ENCODE results near the gene LCN2. TPM values are rescaled to one million over a fixed set of nuclear protein-coding genes. Genes with fewer than 3 reads are reported as not detected.
A peak's percentile ranks its signal among the peaks of the same experiment; 100 is the strongest.

Gene LCN2
- total and polyA plus RNA-seq, 9 of the 15 experiments (the other 6 are each of a cell fraction or from before 2014, with no cell fraction given), result 0.10 to 1.2 (median 0.44) TPM; not detected in 1

DNA sequence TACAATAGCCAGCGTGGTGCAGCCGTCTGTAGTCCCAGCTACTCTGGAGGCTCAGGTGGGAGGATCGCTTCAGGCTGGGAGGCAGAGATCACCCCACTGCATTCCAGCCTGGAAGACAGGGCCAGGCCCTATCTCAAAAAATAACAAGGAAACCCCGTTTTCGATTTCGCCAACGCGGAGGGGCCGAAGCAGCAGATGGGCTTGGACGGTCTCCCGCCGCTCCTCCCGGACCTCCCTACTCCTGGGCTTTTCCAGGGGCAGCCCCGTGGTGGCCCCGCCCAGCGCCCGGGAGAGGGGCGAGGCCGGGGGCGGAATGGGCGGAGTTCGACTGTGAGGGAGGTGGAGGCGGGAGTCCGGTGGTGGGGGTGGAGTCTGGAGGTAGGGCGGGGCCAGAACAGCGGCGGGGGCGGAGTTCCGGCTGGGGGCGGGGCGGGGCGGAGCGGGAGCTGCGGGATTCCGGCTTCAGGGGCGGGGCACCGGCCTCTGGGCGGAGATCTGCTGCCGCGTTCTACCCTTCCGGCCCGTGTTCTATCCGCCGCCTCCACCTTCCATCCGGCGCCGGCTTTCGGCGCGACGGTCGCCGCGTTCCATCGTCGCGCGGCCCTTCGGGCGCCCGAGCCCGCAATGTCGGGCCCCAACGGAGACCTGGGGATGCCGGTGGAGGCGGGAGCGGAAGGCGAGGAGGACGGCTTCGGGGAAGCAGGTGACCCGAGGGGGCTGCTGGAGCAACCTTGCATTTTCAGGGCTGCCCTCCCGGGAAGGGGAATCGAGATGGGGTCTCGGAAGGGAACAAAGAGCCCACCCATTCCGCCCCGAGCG is 10.7 kb downstream of the LCN2 start, which contains the start of gene BBLN (continued):
- TF ChIP-seq, protein P1, sequence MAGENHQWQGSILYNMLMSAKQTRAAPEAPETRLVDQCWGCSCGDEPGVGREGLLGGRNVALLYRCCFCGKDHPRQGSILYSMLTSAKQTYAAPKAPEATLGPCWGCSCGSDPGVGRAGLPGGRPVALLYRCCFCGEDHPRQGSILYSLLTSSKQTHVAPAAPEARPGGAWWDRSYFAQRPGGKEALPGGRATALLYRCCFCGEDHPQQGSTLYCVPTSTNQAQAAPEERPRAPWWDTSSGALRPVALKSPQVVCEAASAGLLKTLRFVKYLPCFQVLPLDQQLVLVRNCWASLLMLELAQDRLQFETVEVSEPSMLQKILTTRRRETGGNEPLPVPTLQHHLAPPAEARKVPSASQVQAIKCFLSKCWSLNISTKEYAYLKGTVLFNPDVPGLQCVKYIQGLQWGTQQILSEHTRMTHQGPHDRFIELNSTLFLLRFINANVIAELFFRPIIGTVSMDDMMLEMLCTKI (IDR thresholded peaks at IDR 0.05; ENCODE audit: partially characterized antibody), result no peak
- TF ChIP-seq, protein P2, sequence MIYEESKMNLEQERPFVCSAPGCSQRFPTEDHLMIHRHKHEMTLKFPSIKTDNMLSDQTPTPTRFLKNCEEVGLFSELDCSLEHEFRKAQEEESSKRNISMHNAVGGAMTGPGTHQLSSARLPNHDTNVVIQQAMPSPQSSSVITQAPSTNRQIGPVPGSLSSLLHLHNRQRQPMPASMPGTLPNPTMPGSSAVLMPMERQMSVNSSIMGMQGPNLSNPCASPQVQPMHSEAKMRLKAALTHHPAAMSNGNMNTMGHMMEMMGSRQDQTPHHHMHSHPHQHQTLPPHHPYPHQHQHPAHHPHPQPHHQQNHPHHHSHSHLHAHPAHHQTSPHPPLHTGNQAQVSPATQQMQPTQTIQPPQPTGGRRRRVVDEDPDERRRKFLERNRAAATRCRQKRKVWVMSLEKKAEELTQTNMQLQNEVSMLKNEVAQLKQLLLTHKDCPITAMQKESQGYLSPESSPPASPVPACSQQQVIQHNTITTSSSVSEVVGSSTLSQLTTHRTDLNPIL (CRISPR knock-in tag; IDR thresholded peaks at IDR 0.05), result no peak
- no peak for TF ChIP-seq POLR3A (IDR thresholded peaks at IDR 0.05; ENCODE audit: borderline replicate concordance, extremely low read depth, insufficient read depth, insufficient read length)
- TF ChIP-seq, protein P3, sequence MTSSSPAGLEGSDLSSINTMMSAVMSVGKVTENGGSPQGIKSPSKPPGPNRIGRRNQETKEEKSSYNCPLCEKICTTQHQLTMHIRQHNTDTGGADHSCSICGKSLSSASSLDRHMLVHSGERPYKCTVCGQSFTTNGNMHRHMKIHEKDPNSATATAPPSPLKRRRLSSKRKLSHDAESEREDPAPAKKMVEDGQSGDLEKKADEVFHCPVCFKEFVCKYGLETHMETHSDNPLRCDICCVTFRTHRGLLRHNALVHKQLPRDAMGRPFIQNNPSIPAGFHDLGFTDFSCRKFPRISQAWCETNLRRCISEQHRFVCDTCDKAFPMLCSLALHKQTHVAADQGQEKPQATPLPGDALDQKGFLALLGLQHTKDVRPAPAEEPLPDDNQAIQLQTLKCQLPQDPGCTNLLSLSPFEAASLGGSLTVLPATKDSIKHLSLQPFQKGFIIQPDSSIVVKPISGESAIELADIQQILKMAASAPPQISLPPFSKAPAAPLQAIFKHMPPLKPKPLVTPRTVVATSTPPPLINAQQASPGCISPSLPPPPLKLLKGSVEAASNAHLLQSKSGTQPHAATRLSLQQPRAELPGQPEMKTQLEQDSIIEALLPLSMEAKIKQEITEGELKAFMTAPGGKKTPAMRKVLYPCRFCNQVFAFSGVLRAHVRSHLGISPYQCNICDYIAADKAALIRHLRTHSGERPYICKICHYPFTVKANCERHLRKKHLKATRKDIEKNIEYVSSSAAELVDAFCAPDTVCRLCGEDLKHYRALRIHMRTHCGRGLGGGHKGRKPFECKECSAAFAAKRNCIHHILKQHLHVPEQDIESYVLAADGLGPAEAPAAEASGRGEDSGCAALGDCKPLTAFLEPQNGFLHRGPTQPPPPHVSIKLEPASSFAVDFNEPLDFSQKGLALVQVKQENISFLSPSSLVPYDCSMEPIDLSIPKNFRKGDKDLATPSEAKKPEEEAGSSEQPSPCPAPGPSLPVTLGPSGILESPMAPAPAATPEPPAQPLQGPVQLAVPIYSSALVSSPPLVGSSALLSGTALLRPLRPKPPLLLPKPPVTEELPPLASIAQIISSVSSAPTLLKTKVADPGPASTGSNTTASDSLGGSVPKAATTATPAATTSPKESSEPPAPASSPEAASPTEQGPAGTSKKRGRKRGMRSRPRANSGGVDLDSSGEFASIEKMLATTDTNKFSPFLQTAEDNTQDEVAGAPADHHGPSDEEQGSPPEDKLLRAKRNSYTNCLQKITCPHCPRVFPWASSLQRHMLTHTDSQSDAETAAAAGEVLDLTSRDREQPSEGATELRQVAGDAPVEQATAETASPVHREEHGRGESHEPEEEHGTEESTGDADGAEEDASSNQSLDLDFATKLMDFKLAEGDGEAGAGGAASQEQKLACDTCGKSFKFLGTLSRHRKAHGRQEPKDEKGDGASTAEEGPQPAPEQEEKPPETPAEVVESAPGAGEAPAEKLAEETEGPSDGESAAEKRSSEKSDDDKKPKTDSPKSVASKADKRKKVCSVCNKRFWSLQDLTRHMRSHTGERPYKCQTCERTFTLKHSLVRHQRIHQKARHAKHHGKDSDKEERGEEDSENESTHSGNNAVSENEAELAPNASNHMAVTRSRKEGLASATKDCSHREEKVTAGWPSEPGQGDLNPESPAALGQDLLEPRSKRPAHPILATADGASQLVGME (CRISPR knock-in tag; IDR thresholded peaks at IDR 0.05), result peak; percentile 96
- TF ChIP-seq SMAD3 (CRISPR knock-in tag; conservative IDR thresholded peaks at IDR 0.05), result 0 out of 2 replicates have a peak, but pooled peaks have one; percentile 55
- TF ChIP-seq ZNF316 (IDR thresholded peaks at IDR 0.05), result no peak
- TF ChIP-seq, protein P4, sequence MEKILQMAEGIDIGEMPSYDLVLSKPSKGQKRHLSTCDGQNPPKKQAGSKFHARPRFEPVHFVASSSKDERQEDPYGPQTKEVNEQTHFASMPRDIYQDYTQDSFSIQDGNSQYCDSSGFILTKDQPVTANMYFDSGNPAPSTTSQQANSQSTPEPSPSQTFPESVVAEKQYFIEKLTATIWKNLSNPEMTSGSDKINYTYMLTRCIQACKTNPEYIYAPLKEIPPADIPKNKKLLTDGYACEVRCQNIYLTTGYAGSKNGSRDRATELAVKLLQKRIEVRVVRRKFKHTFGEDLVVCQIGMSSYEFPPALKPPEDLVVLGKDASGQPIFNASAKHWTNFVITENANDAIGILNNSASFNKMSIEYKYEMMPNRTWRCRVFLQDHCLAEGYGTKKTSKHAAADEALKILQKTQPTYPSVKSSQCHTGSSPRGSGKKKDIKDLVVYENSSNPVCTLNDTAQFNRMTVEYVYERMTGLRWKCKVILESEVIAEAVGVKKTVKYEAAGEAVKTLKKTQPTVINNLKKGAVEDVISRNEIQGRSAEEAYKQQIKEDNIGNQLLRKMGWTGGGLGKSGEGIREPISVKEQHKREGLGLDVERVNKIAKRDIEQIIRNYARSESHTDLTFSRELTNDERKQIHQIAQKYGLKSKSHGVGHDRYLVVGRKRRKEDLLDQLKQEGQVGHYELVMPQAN (IDR thresholded peaks at IDR 0.05; ENCODE audit: borderline replicate concordance), result peak; percentile 80; the same call in 1 of the 2 replicates
- peak; percentile 73 for TF ChIP-seq SAP30 (IDR thresholded peaks at IDR 0.05; ENCODE audit: borderline replicate concordance, insufficient read depth, low read depth, low read length, poor library complexity, severe bottlenecking)
- TF ChIP-seq, protein P5, sequence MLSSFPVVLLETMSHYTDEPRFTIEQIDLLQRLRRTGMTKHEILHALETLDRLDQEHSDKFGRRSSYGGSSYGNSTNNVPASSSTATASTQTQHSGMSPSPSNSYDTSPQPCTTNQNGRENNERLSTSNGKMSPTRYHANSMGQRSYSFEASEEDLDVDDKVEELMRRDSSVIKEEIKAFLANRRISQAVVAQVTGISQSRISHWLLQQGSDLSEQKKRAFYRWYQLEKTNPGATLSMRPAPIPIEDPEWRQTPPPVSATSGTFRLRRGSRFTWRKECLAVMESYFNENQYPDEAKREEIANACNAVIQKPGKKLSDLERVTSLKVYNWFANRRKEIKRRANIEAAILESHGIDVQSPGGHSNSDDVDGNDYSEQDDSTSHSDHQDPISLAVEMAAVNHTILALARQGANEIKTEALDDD (IDR thresholded peaks at IDR 0.05), result no peak
- TF ChIP-seq, protein P6, sequence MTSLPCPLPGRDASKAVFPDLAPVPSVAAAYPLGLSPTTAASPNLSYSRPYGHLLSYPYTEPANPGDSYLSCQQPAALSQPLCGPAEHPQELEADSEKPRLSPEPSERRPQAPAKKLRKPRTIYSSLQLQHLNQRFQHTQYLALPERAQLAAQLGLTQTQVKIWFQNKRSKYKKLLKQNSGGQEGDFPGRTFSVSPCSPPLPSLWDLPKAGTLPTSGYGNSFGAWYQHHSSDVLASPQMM (CRISPR knock-in tag; IDR thresholded peaks at IDR 0.05), result no peak
- TF ChIP-seq TRIM28 (IDR thresholded peaks at IDR 0.05), result peak; percentile 91
- TF ChIP-seq ZNF41 (CRISPR knock-in tag; conservative IDR thresholded peaks at IDR 0.05), result no peak
